ENCODE data around the gene SPEF2. TPM values are rescaled to one million over a fixed set of nuclear protein-coding genes. Genes with fewer than 3 reads are reported as not detected.
A peak's percentile ranks its signal among the peaks of the same experiment; 100 is the strongest.

SPEF2 gene
- total and polyA plus RNA-seq, 2 donors (not counting 1 experiment from before 2014, with no cell fraction given) = 0.31 to 0.59 TPM

- POLR2A ChIA-PET = no interaction called here
- no peak for ATAC-seq (ENCODE audit: low read depth)
- H3K27ac ChIP-seq (ENCODE audit: low read length in 2 of 2) = no peak overlapping the region
- WGBS (ENCODE audit: insufficient coverage) = no CpG with 5 or more reads among the region's 1 CpG
- Mint-ChIP-seq H3K4me1 (no peaks in the 10 kb centered on the region), H3K27me3 (no peaks in the 10 kb centered on the region), H3K9me3 (ENCODE audit: insufficient read depth) (no peaks in the 10 kb centered on the region), H3K4me3 (no peak overlapping the region), H3K27ac (no peak overlapping the region)
- CTCF ChIA-PET = interaction anchor here (0.9 kb wide), 1 partner anchor 10 kb away, joined by 3 read pairs; no protein-coding TSS in a partner anchor
- no peaks in the 10 kb centered on the region for H3K36me3 ChIP-seq (replicated peaks in 1 of 2; ENCODE audit: control extremely low read depth in 1 of 2, control insufficient read depth in 1 of 2, extremely low read depth in 1 of 2, insufficient read depth in 2 of 2, low read length in 1 of 2)
- intact Hi-C loops (cut with micrococcal nuclease) = no loop called here
- H3K4me2 ChIP-seq (replicated peaks; ENCODE audit: low read depth, low read length, poor library complexity, severe bottlenecking) = no peak overlapping the region
- no peak for TF ChIP-seq EZH2 (IDR thresholded peaks at IDR 0.05; ENCODE audit: borderline replicate concordance, insufficient read depth, low read depth, low read length, poor library complexity, severe bottlenecking)
- TF ChIP-seq CTCF (IDR thresholded peaks at IDR 0.05) = no peak
- no peaks in the 10 kb centered on the region for H3K4me1 ChIP-seq (ENCODE audit: control insufficient read depth in 2 of 2, insufficient read depth in 2 of 2, low read length in 2 of 2)
- H3K27me3 ChIP-seq (replicated peaks in 1 of 4; ENCODE audit: control extremely low read depth in 1 of 4, control insufficient read depth in 3 of 4, insufficient read depth in 4 of 4, low read length in 3 of 4) = no peaks in the 10 kb centered on the region
- H3K9ac ChIP-seq (ENCODE audit: low read length) = no peak overlapping the region
- no peaks in the 10 kb centered on the region for H3K9me3 ChIP-seq (ENCODE audit: control extremely low read depth in 1 of 3, control insufficient read depth in 2 of 3, insufficient read depth in 1 of 3, low read length in 2 of 3)
- no peaks in the 10 kb centered on the region for H3K79me2 ChIP-seq (ENCODE audit: control insufficient read depth, insufficient read depth, low read length)
- no peak overlapping the region for H2AFZ ChIP-seq (ENCODE audit: insufficient read depth, low read depth, low read length, poor library complexity, severe bottlenecking)
- no peak for DNase-seq
- no peak overlapping the region for H3K4me3 ChIP-seq (ENCODE audit: control extremely low read depth in 1 of 5, extremely low read depth in 1 of 5, insufficient read depth in 1 of 5, low read depth in 2 of 5, low read length in 4 of 5)
- H4K20me1 ChIP-seq (ENCODE audit: control insufficient read depth, insufficient read depth, low read length, poor library complexity, severe bottlenecking) = no peaks in the 10 kb centered on the region
These were observed 195.9 kb downstream of the SPEF2 start for GRCh38 chr5:35813521-35813920.

GRCh38 chr5:35815089-35815936 is 197.7 kb downstream of the SPEF2 start:
- no peaks in the 10 kb centered on the region for H3K4me1 Mint-ChIP-seq
- Histone ChIP-seq H2AFZ (ENCODE audit: insufficient read depth, low read depth, low read length, poor library complexity, severe bottlenecking) (no peak overlapping the region), H3K36me3 (replicated peaks in 1 of 2; ENCODE audit: control extremely low read depth in 1 of 2, control insufficient read depth in 1 of 2, extremely low read depth in 1 of 2, insufficient read depth in 2 of 2, low read length in 1 of 2) (no peaks in the 10 kb centered on the region), H3K9ac (ENCODE audit: low read length) (no peak overlapping the region), H4K20me1 (ENCODE audit: control insufficient read depth, insufficient read depth, low read length, poor library complexity, severe bottlenecking) (no peaks in the 10 kb centered on the region), H3K27me3 (replicated peaks in 1 of 4; ENCODE audit: control extremely low read depth in 1 of 4, control insufficient read depth in 3 of 4, insufficient read depth in 4 of 4, low read length in 3 of 4) (no peaks in the 10 kb centered on the region), H3K27ac (ENCODE audit: low read length in 2 of 2) (no peak overlapping the region), H3K4me2 (replicated peaks; ENCODE audit: low read depth, low read length, poor library complexity, severe bottlenecking) (no peak overlapping the region), H3K9me3 (ENCODE audit: control extremely low read depth in 1 of 3, control insufficient read depth in 2 of 3, insufficient read depth in 1 of 3, low read length in 2 of 3) (no peaks in the 10 kb centered on the region), H3K4me3 (ENCODE audit: control extremely low read depth in 1 of 5, extremely low read depth in 1 of 5, insufficient read depth in 1 of 5, low read depth in 2 of 5, low read length in 4 of 5) (no peak overlapping the region), H3K79me2 (ENCODE audit: control insufficient read depth, insufficient read depth, low read length) (no peaks in the 10 kb centered on the region), H3K4me1 (ENCODE audit: control insufficient read depth in 2 of 2, insufficient read depth in 2 of 2, low read length in 2 of 2) (no peaks in the 10 kb centered on the region)
- ChIA-PET CTCF (no interaction called here), POLR2A (no interaction called here)
- no peaks in the 10 kb centered on the region for H3K27me3 Mint-ChIP-seq
- no peak overlapping the region for H3K4me3 Mint-ChIP-seq
- WGBS (ENCODE audit: insufficient coverage) = 90% methylated on average over 10 of the region's 10 CpGs
- TF ChIP-seq CTCF (IDR thresholded peaks at IDR 0.05) (peak; percentile 28), EZH2 (IDR thresholded peaks at IDR 0.05; ENCODE audit: borderline replicate concordance, insufficient read depth, low read depth, low read length, poor library complexity, severe bottlenecking) (no peak)
- no peaks in the 10 kb centered on the region for H3K9me3 Mint-ChIP-seq (ENCODE audit: insufficient read depth)
- no peak for ATAC-seq (ENCODE audit: low read depth)
- no peak overlapping the region for H3K27ac Mint-ChIP-seq
- DNase-seq = no peak
- intact Hi-C loops (cut with micrococcal nuclease) = no loop called here
